Keratinocyte (primary cell): Measurements from ENCODE around the gene ERC1. TPM values are rescaled to one million over a fixed set of nuclear protein-coding genes. Genes with fewer than 3 reads are reported as not detected.

Experiments used
- DNase-seq: peaks from one replicate; pipeline ENCODE4 v3.0.0-alpha.2; 2011; ENCODE audit warnings: low read depth, missing footprints, low spot score
- FAIRE-seq: peaks from 2 replicates; lab custom pipeline; 2011; peaks lifted over from hg19 to GRCh38; lab: Jason Lieb, UNC
- H2AFZ ChIP-seq: 2 replicates; pipeline ENCODE4 v1.6.0; 2012; ENCODE audit warnings: low read length, control low read depth, inconsistent platforms; ENCODE audit not compliant: control insufficient read depth
- H3K27ac ChIP-seq: 2 replicates; pipeline ENCODE4 v1.5.1; 2011; ENCODE audit warnings: low read length; ENCODE audit not compliant: control insufficient read depth, insufficient read depth
- H3K27me3 ChIP-seq: 3 replicates; pipeline ENCODE4 v1.6.0; 2011; ENCODE audit warnings: low read length; ENCODE audit not compliant: control insufficient read depth, insufficient read depth; ENCODE audit errors: extremely low read depth
- H3K36me3 ChIP-seq, 2 experiments: 2 replicates in 1 of 2; 3 replicates in 1 of 2; pipeline ENCODE4 v1.5.1; 2011; ENCODE audit warnings: low read length in 2 of 2, mild to moderate bottlenecking in 1 of 2; ENCODE audit not compliant: control insufficient read depth in 2 of 2, insufficient read depth in 2 of 2; ENCODE audit errors: extremely low read depth in 1 of 2
- H3K4me1 ChIP-seq: 3 replicates; pipeline ENCODE4 v1.5.1; 2011; ENCODE audit warnings: low read length; ENCODE audit not compliant: control insufficient read depth, insufficient read depth; ENCODE audit errors: extremely low read depth
- H3K4me2 ChIP-seq: 3 replicates; pipeline ENCODE4 v1.6.0; 2011; ENCODE audit warnings: low read depth, low read length; ENCODE audit not compliant: control insufficient read depth, insufficient read depth; ENCODE audit errors: extremely low read depth
- H3K4me3 ChIP-seq, 3 experiments: fragments of 200-600 bp in 1 of 3; sonication (generic) in 1 of 3; 2 replicates in 2 of 3; 3 replicates in 1 of 3; pipeline ENCODE4 v1.5.1; 2011 to 2016; ENCODE audit warnings: low read length in 3 of 3, mild to moderate bottlenecking in 3 of 3, control low read depth in 2 of 3, inconsistent platforms in 1 of 3, low read depth in 1 of 3, mixed read lengths in 1 of 3, mixed run types in 1 of 3, moderate library complexity in 1 of 3; ENCODE audit not compliant: control insufficient read depth in 2 of 3, insufficient read depth in 2 of 3; ENCODE audit errors: extremely low read depth in 1 of 3
- H3K79me2 ChIP-seq: 2 replicates; pipeline ENCODE4 v1.6.0; 2012; ENCODE audit warnings: low read length; ENCODE audit not compliant: control insufficient read depth, insufficient read depth
- H3K9ac ChIP-seq: 3 replicates; pipeline ENCODE4 v1.6.0; 2011; ENCODE audit warnings: low read length; ENCODE audit not compliant: control insufficient read depth, insufficient read depth; ENCODE audit errors: extremely low read depth
- H3K9me1 ChIP-seq: 3 replicates; pipeline ENCODE4 v1.6.0; 2011; ENCODE audit warnings: low read length; ENCODE audit not compliant: control insufficient read depth, insufficient read depth; ENCODE audit errors: extremely low read depth
- H3K9me3 ChIP-seq: 2 replicates; pipeline ENCODE4 v1.5.1; 2012; ENCODE audit warnings: low read depth, low read length; ENCODE audit not compliant: control insufficient read depth
- H4K20me1 ChIP-seq: 3 replicates; pipeline ENCODE4 v1.6.0; 2011; ENCODE audit warnings: low read length; ENCODE audit not compliant: control insufficient read depth, insufficient read depth; ENCODE audit errors: extremely low read depth
- CTCF ChIP-seq, 3 experiments: IDR thresholded peaks in 1 of 3; conservative IDR thresholded peaks in 1 of 3; optimal IDR thresholded peaks in 1 of 3; 2 replicates in 2 of 3; 3 replicates in 1 of 3; pipeline versions ENCODE3 to v1.5.1; 2011; ENCODE audit warnings: low read length in 3 of 3, mild to moderate bottlenecking in 3 of 3, moderate library complexity in 2 of 3, control low read depth in 1 of 3, inconsistent platforms in 1 of 3; ENCODE audit not compliant: insufficient read depth in 2 of 3; ENCODE audit errors: extremely low read depth in 1 of 3
- EZH2 ChIP-seq: IDR thresholded peaks from one replicate; pipeline ENCODE4 v1.6.1; 2012; ENCODE audit warnings: inconsistent platforms, mild to moderate bottlenecking, low read length, moderate library complexity
- dilution Hi-C: fragments of 300-500 bp; cut with MboI; formaldehyde crosslinking; loops from one replicate; pipeline ENCODE4 v1.7.0; 2020; ENCODE audit warnings: low sequenced_read_pairs; ENCODE audit not compliant: extremely low pct_ligation_motif_present
- polyA plus RNA-seq, 5 experiments: library from polyadenylated mRNA; depleted of rRNA in 3 of 5; stranded (reverse) in 3 of 5; stranded (forward) in 1 of 5; unstranded in 1 of 5; fragments of >200 nt; gene quantifications; 1 replicate in 1 of 5; 2 replicates in 3 of 5; 3 replicates in 1 of 5; pipeline versions ENCODE4 v1.2.1 to v1.2.3, GENCODE V29; 2011 to 2012; ENCODE audit warnings: missing spikeins in 2 of 5, low read depth in 1 of 5, low replicate concordance in 1 of 5

Gene ERC1
- polyA plus RNA-seq, 1 donor (not counting 4 experiments of a cell fraction or from before 2014, with no cell fraction given), result 16.1 TPM

- no peaks in the 10 kb centered on the region for H3K9me3 ChIP-seq
- no peak overlapping the region for H3K4me2 ChIP-seq
- peaks cover 48% of the 10 kb centered on the region for H3K79me2 ChIP-seq
- FAIRE-seq (no peak), DNase-seq (no peak)
- TF ChIP-seq CTCF (optimal IDR thresholded peaks at IDR 0.05 in 1 of 3, IDR thresholded peaks at IDR 0.05 in 1 of 3, conservative IDR thresholded peaks at IDR 0.05 in 1 of 3; ENCODE audit: extremely low read depth in 1 of 3, insufficient read depth in 2 of 3, low read length in 3 of 3), result no peak
- no peak for TF ChIP-seq EZH2
- no peak overlapping the region for H3K4me3 ChIP-seq
- H3K27ac ChIP-seq, result no peak overlapping the region
- H3K4me1 ChIP-seq, result no peaks in the 10 kb centered on the region
- no peak overlapping the region for H3K9ac ChIP-seq
- no peak overlapping the region for H2AFZ ChIP-seq
- peaks cover 9% of the 10 kb centered on the region for H4K20me1 ChIP-seq
- H3K9me1 ChIP-seq, result no peaks in the 10 kb centered on the region
- peaks cover 0 to 2% of the 10 kb centered on the region in 2 experiments for H3K36me3 ChIP-seq
- dilution Hi-C loops, result no loop called here
- H3K27me3 ChIP-seq, result no peaks in the 10 kb centered on the region
Observed at GRCh38 chr12:1091350-1091749, 100.3 kb downstream of the ERC1 start.

GRCh38 chr12:1093166-1093751 lies 102.2 kb downstream of the ERC1 start:
- no peak for DNase-seq
- H3K4me2 ChIP-seq, result no peak overlapping the region

More at GRCh38 chr12:1093166-1093751, 102.2 kb downstream of the ERC1 start:
- no peaks in the 10 kb centered on the region for H3K9me1 ChIP-seq
- H3K79me2 ChIP-seq, result peaks cover 65% of the 10 kb centered on the region
- no peaks in the 10 kb centered on the region for H3K27me3 ChIP-seq
- no peak for FAIRE-seq
- H4K20me1 ChIP-seq, result peaks cover 9% of the 10 kb centered on the region
- H3K27ac ChIP-seq, result no peak overlapping the region
- TF ChIP-seq CTCF (optimal IDR thresholded peaks at IDR 0.05 in 1 of 3, IDR thresholded peaks at IDR 0.05 in 1 of 3, conservative IDR thresholded peaks at IDR 0.05 in 1 of 3; ENCODE audit: extremely low read depth in 1 of 3, insufficient read depth in 2 of 3, low read length in 3 of 3) (peak; percentile 50 to 65 (median 58)), EZH2 (no peak)
- no peak overlapping the region for H3K9ac ChIP-seq
- no peak overlapping the region for H3K4me3 ChIP-seq
- no peak overlapping the region for H2AFZ ChIP-seq
- dilution Hi-C loops, result no loop called here
- H3K36me3 ChIP-seq, result peaks cover 0 to 2% of the 10 kb centered on the region in 2 experiments
- no peaks in the 10 kb centered on the region for H3K9me3 ChIP-seq
- H3K4me1 ChIP-seq, result no peaks in the 10 kb centered on the region
